GM19438 (cell line): Measurements from ENCODE around the gene ADPRM.
"Not testable (repeated sequence)": the region's sequence is repeated elsewhere in the genome, so short reads cannot be mapped to it uniquely, and the experiment has no call there.

Source experiments
- ATAC-seq: cut with Tn5 transposase; IDR thresholded peaks from one replicate; pipeline ENCODE4 v1.9.1; 2021; ENCODE audit warnings: low read depth; ENCODE audit not compliant: unreplicated experiment

Gene ADPRM

GRCh38 chr17:10697092-10698081 is at the start of gene ADPRM, which contains the start of gene SCO1:
Gene ADPRM (plus strand): TSS chr17:10697594. CDS start chr17:10704927, 7,333 bp downstream.
Gene SCO1 (minus strand): TSS chr17:10697533. CDS start chr17:10697507, 26 bp downstream.
- peak; percentile 95 for ATAC-seq

GRCh38 chr17:10648381-10648780 is 49.0 kb upstream of the ADPRM start:
- no peak for ATAC-seq

- ATAC-seq: no peak
Measured at GRCh38 chr17:10648956-10649355, 48.4 kb upstream of the ADPRM start.

GRCh38 chr17:10649602-10650001 is 47.8 kb upstream of the ADPRM start:
- no peak for ATAC-seq

- no peak for ATAC-seq
Measured at GRCh38 chr17:10651927-10652326, 45.5 kb upstream of the ADPRM start.

- no peak for ATAC-seq
Measured at GRCh38 chr17:10652984-10653659, 44.3 kb upstream of the ADPRM start.

GRCh38 chr17:10653987-10654386 is 43.4 kb upstream of the ADPRM start:
- no peak for ATAC-seq

GRCh38 chr17:10657148-10657547 is 40.2 kb upstream of the ADPRM start, which contains the start of gene MYH3:
Gene MYH3 (minus strand): TSS chr17:10657309. CDS start chr17:10655064, 2,245 bp downstream.
- no peak for ATAC-seq

- no peak for ATAC-seq
Measured at GRCh38 chr17:10657879-10658278, 39.5 kb upstream of the ADPRM start.

GRCh38 chr17:10661437-10661836 is 36.0 kb upstream of the ADPRM start:
- ATAC-seq: no peak

- ATAC-seq: no peak
Measured at GRCh38 chr17:10663231-10663630, 34.2 kb upstream of the ADPRM start.

GRCh38 chr17:10664571-10664970 is 32.8 kb upstream of the ADPRM start:
- ATAC-seq: no peak

- ATAC-seq: no peak
Measured at GRCh38 chr17:10666906-10667305, 30.5 kb upstream of the ADPRM start.

- no peak for ATAC-seq
Measured at GRCh38 chr17:10668775-10669174, 28.6 kb upstream of the ADPRM start.

GRCh38 chr17:10673312-10673711 is 24.1 kb upstream of the ADPRM start:
- no peak for ATAC-seq

- no peak for ATAC-seq
Measured at GRCh38 chr17:10674704-10675103, 22.7 kb upstream of the ADPRM start.

GRCh38 chr17:10681866-10682446 is 15.4 kb upstream of the ADPRM start:
- ATAC-seq: no peak

- no peak for ATAC-seq
Measured at GRCh38 chr17:10683853-10684252, 13.5 kb upstream of the ADPRM start.

GRCh38 chr17:10687499-10687898 is 9.9 kb upstream of the ADPRM start:
- ATAC-seq: no peak

- ATAC-seq: not testable (repeated sequence)
Measured at GRCh38 chr17:10695875-10696407, 1.5 kb upstream of the ADPRM start.
